ENCODE results near the gene FGFBP2.

Gene FGFBP2

GRCh38 chr4:15963001-15963451 is at the start of gene FGFBP2:
Gene FGFBP2 (minus strand): TSS chr4:15963175. CDS start chr4:15963129, 46 bp downstream.
- DNase-seq (ENCODE audit: low read depth in 3 of 3) = peak; percentile 16 to 49 (median 40)

- DNase-seq (ENCODE audit: low read depth in 3 of 3) = no peak
These were observed 48.2 kb upstream of the FGFBP2 start for GRCh38 chr4:16011173-16011572.

- DNase-seq (ENCODE audit: low read depth in 3 of 3) = no peak
These were observed 46.2 kb upstream of the FGFBP2 start for GRCh38 chr4:16009153-16009552.

GRCh38 chr4:16007471-16008095 is 44.6 kb upstream of the FGFBP2 start:
- DNase-seq (ENCODE audit: low read depth in 3 of 3) = no peak

GRCh38 chr4:16006771-16007446 is 43.9 kb upstream of the FGFBP2 start:
- no peak for DNase-seq (ENCODE audit: low read depth in 3 of 3)

- DNase-seq (ENCODE audit: low read depth in 3 of 3) = no peak
These were observed 42.7 kb upstream of the FGFBP2 start for GRCh38 chr4:16005676-16006075.

GRCh38 chr4:16001484-16001858 is 38.5 kb upstream of the FGFBP2 start:
- peak; percentile 18 to 34 (median 31) for DNase-seq (ENCODE audit: low read depth in 3 of 3)

GRCh38 chr4:16000708-16001483 is 37.9 kb upstream of the FGFBP2 start:
- no peak for DNase-seq (ENCODE audit: low read depth in 3 of 3)

- no peak for DNase-seq (ENCODE audit: low read depth in 3 of 3)
These were observed 33.8 kb upstream of the FGFBP2 start for GRCh38 chr4:15996773-15997172.

- DNase-seq (ENCODE audit: low read depth in 3 of 3) = no peak
These were observed 32.9 kb upstream of the FGFBP2 start for GRCh38 chr4:15995826-15996225.

GRCh38 chr4:15992167-15992485 is 29.2 kb upstream of the FGFBP2 start:
- DNase-seq (ENCODE audit: low read depth in 3 of 3) = no peak

GRCh38 chr4:15990570-15991285 is 27.8 kb upstream of the FGFBP2 start:
- no peak for DNase-seq (ENCODE audit: low read depth in 3 of 3)

GRCh38 chr4:15989424-15989823 is 26.4 kb upstream of the FGFBP2 start:
- DNase-seq (ENCODE audit: low read depth in 3 of 3) = no peak

GRCh38 chr4:15988222-15988621 is 25.2 kb upstream of the FGFBP2 start:
- no peak for DNase-seq (ENCODE audit: low read depth in 3 of 3)

GRCh38 chr4:15986907-15987306 is 23.9 kb upstream of the FGFBP2 start:
- DNase-seq (ENCODE audit: low read depth in 3 of 3) = no peak

GRCh38 chr4:15983610-15984009 is 20.6 kb upstream of the FGFBP2 start:
- DNase-seq (ENCODE audit: low read depth in 3 of 3) = no peak

GRCh38 chr4:15982842-15983524 is 20.0 kb upstream of the FGFBP2 start:
- no peak for DNase-seq (ENCODE audit: low read depth in 3 of 3)

GRCh38 chr4:15976456-15977447 is 13.8 kb upstream of the FGFBP2 start:
- DNase-seq (ENCODE audit: low read depth in 3 of 3) = no peak

- no peak for DNase-seq (ENCODE audit: low read depth in 3 of 3)
These were observed 8.3 kb upstream of the FGFBP2 start for GRCh38 chr4:15971068-15971801.

All from stimulated activated CD4-positive, alpha-beta T cell treated with anti-CD3 and anti-CD28 coated beads, TNF-alpha, amount 100 ng/mL, for 48 hours (primary cell).